CD4-positive, alpha-beta T cell treated with Interleukin-12 subunit alpha and Interleukin-12 subunit beta, for 1 hour (primary cell): Measurements from ENCODE around the gene TRMT1.

Source experiments
- DNase-seq: peaks from one replicate; pipeline ENCODE4 v3.0.0-alpha.2; 2020

TRMT1 gene

GRCh38 chr19:13101590-13102415 is 14.7 kb downstream of the TRMT1 start:
- DNase-seq: no peak

- DNase-seq: no peak
Measured at GRCh38 chr19:13100841-13101589, 15.5 kb downstream of the TRMT1 start.

- DNase-seq: peak; percentile 84
Measured at GRCh38 chr19:13100031-13100588, 16.4 kb downstream of the TRMT1 start.

- DNase-seq: peak; percentile 85
Measured at GRCh38 chr19:13099073-13099999, 17.2 kb downstream of the TRMT1 start.

GRCh38 chr19:13098277-13099072 is 18.1 kb downstream of the TRMT1 start:
- peak; percentile 49 for DNase-seq

GRCh38 chr19:13097463-13098258 is 18.9 kb downstream of the TRMT1 start:
- no peak for DNase-seq

GRCh38 chr19:13097033-13097462 is 19.5 kb downstream of the TRMT1 start:
- DNase-seq: no peak

GRCh38 chr19:13095934-13096927 is 20.3 kb downstream of the TRMT1 start:
- DNase-seq: no peak

GRCh38 chr19:13095393-13095784 is 21.2 kb downstream of the TRMT1 start:
- DNase-seq: no peak

- DNase-seq: no peak
Measured at GRCh38 chr19:13094771-13095392, 21.7 kb downstream of the TRMT1 start.

- DNase-seq: no peak
Measured at GRCh38 chr19:13094106-13094504, 22.4 kb downstream of the TRMT1 start.

GRCh38 chr19:13093407-13094105 is 23.0 kb downstream of the TRMT1 start:
- peak; percentile 85 for DNase-seq

- no peak for DNase-seq
Measured at GRCh38 chr19:13092606-13093235, 23.8 kb downstream of the TRMT1 start.

- no peak for DNase-seq
Measured at GRCh38 chr19:13092158-13092543, 24.4 kb downstream of the TRMT1 start.

- no peak for DNase-seq
Measured at GRCh38 chr19:13091400-13092157, 25.0 kb downstream of the TRMT1 start.

GRCh38 chr19:13090511-13091231 is 25.9 kb downstream of the TRMT1 start:
- no peak for DNase-seq
